ENCODE results near the gene TMCC2.

The TMCC2 gene

GRCh38 chr1:205270271-205270670, 42.5 kb downstream of the TMCC2 start:
- no peak overlapping the region for H3K4me3 ChIP-seq (replicated peaks; ENCODE audit: low read depth, low read length)
- TF ChIP-seq CTCF (IDR thresholded peaks at IDR 0.05; ENCODE audit: low read depth, low read length, missing control alignments), result no peak
- no peak for DNase-seq (ENCODE audit: extremely low read depth, low read depth)

GRCh38 chr1:205270764-205271163, 43.0 kb downstream of the TMCC2 start:
- H3K4me3 ChIP-seq (replicated peaks; ENCODE audit: low read depth, low read length), result no peak overlapping the region
- no peak for DNase-seq (ENCODE audit: extremely low read depth, low read depth)
- TF ChIP-seq CTCF (IDR thresholded peaks at IDR 0.05; ENCODE audit: low read depth, low read length, missing control alignments), result no peak

- no peak for DNase-seq (ENCODE audit: extremely low read depth, low read depth)
- no peak overlapping the region for H3K4me3 ChIP-seq (replicated peaks; ENCODE audit: low read depth, low read length)
- peak; percentile 27 for TF ChIP-seq CTCF (IDR thresholded peaks at IDR 0.05; ENCODE audit: low read depth, low read length, missing control alignments)
Measured at GRCh38 chr1:205271277-205271676, 43.5 kb downstream of the TMCC2 start.

- DNase-seq (ENCODE audit: extremely low read depth, low read depth), result no peak
- no peak overlapping the region for H3K4me3 ChIP-seq (replicated peaks; ENCODE audit: low read depth, low read length)
- no peak for TF ChIP-seq CTCF (IDR thresholded peaks at IDR 0.05; ENCODE audit: low read depth, low read length, missing control alignments)
Measured at GRCh38 chr1:205271745-205272144, 44.0 kb downstream of the TMCC2 start.

- TF ChIP-seq CTCF (IDR thresholded peaks at IDR 0.05; ENCODE audit: low read depth, low read length, missing control alignments), result no peak
- no peak overlapping the region for H3K4me3 ChIP-seq (replicated peaks; ENCODE audit: low read depth, low read length)
- no peak for DNase-seq (ENCODE audit: extremely low read depth, low read depth)
Measured at GRCh38 chr1:205272536-205272935, 44.8 kb downstream of the TMCC2 start.

- peak; percentile 98 for TF ChIP-seq CTCF (IDR thresholded peaks at IDR 0.05; ENCODE audit: low read depth, low read length, missing control alignments)
- DNase-seq (ENCODE audit: extremely low read depth, low read depth), result no peak
- H3K4me3 ChIP-seq (replicated peaks; ENCODE audit: low read depth, low read length), result no peak overlapping the region
Measured at GRCh38 chr1:205273551-205273982, 45.8 kb downstream of the TMCC2 start.

- H3K4me3 ChIP-seq (replicated peaks; ENCODE audit: low read depth, low read length), result no peak overlapping the region
- DNase-seq (ENCODE audit: extremely low read depth, low read depth), result no peak
- TF ChIP-seq CTCF (IDR thresholded peaks at IDR 0.05; ENCODE audit: low read depth, low read length, missing control alignments), result no peak
Measured at GRCh38 chr1:205274041-205274691, 46.4 kb downstream of the TMCC2 start.
